Fibroblast of skin of right quadriceps (primary cell): ENCODE data around the gene MICU1.
"Not testable (repeated sequence)": the region's sequence is repeated elsewhere in the genome, so short reads cannot be mapped to it uniquely, and the experiment has no call there.

Experiments
- DNase-seq: peaks from one replicate; pipeline ENCODE4 v3.0.0-alpha.2; 2013

Gene MICU1, protein sequence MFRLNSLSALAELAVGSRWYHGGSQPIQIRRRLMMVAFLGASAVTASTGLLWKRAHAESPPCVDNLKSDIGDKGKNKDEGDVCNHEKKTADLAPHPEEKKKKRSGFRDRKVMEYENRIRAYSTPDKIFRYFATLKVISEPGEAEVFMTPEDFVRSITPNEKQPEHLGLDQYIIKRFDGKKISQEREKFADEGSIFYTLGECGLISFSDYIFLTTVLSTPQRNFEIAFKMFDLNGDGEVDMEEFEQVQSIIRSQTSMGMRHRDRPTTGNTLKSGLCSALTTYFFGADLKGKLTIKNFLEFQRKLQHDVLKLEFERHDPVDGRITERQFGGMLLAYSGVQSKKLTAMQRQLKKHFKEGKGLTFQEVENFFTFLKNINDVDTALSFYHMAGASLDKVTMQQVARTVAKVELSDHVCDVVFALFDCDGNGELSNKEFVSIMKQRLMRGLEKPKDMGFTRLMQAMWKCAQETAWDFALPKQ

GRCh38 chr10:72625608-72626443 is at the start of gene MICU1:
Gene MICU1 (minus strand): TSS chr10:72626079. CDS start chr10:72566793, 59,286 bp downstream.
- peak; percentile 96 for DNase-seq

DNA sequence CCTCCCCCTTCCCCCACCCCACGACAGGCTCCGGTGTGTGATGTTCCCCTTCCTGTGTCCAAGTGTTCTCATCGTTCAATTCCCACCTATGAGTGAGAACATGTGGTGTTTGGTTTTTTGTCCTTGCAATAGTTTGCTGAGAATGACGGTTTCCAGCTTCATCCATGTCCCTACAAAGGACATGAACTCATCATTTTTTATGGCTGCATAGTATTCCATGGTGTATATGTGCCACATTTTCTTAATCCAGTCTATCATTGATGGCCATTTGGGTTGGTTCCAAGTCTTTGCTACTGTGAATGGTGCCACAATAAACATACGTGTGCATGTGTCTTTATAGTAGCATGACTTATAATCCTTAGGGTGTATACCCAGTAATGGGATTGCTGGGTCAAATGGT is 48.3 kb upstream of the MICU1 start:
- not testable (repeated sequence) for DNase-seq

DNA sequence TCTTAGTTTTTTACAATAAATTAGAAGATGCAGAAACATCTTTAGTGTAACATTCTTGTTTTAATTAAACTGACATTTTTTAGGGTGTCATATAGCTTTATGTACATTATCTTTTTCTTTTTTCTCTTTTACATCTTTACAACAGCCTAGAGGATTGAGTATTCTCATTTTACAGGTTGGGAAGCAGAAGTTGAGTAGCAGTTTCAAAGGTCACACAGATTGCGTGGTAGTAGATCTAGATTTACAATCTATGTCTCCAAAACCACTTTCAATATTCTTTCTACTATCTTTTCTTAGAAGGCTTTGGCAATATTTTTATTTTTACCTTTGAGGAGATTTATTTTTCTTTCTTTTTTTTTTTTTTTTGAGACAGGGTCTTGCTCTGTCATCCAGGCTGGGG is 47.4 kb upstream of the MICU1 start:
- no peak for DNase-seq

- no peak for DNase-seq
Observed at GRCh38 chr10:72667207-72667864, 41.5 kb upstream of the MICU1 start.

GRCh38 chr10:72665925-72666324 is 40.0 kb upstream of the MICU1 start:
- peak; percentile 37 for DNase-seq

- no peak for DNase-seq
Observed at GRCh38 chr10:72663971-72664370, 38.1 kb upstream of the MICU1 start.

DNA sequence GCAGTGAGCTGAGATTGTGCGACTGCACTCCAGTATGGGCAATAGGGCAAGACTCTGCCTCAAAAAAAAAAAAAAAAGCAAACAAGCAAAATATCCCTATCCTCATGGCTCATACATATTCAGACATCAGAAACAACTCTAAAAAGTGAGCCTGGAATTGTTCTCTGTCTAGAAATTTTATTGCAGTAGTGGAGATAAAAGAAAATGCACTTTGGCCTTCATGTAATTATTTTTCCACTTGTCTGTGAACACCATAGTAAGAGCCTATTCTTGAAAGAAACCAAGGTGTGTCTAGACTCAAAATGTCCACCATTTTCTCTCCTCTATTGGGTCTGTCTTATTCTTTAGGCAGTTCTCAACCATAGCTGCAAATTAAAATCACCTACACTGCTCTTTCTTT is 35.6 kb upstream of the MICU1 start:
- DNase-seq, result no peak

DNA sequence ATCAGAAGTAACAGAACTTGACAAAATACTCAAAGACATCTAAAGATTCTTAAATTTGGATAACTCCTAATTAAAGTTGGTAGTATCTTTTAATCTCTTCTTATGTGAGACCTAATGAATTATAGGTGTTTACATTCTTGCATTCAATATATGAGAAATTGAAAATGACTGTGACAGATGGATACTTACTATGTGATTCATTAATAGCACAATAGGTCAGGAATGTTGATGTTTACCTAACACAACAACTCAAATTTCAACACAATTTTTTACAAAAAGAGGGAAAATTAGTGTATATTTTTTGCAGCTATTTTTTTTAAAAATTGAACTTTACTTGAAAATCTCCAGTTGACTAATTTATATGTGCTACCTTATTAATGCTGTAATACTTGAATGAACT is 34.3 kb upstream of the MICU1 start:
- no peak for DNase-seq

DNA sequence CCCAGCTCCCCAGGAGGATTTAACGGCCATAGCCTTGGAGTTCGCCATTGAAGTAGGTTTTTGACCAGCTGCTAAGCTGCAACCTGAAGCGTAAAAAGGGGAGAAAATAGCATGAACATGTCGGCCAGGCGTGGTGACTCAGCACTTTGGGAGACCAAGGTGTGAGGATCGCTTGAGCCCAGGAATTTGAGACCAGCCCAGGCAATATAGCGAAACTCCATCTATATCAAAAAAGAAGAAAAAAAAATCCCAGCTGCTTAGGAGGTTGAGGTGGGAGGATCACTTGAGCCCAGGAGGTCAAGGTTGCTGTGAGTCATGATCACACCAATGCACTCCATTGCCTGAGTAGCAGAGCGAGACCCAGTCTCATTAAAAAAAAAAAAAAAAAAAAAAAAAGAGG is 33.8 kb upstream of the MICU1 start:
- DNase-seq, result no peak

DNA sequence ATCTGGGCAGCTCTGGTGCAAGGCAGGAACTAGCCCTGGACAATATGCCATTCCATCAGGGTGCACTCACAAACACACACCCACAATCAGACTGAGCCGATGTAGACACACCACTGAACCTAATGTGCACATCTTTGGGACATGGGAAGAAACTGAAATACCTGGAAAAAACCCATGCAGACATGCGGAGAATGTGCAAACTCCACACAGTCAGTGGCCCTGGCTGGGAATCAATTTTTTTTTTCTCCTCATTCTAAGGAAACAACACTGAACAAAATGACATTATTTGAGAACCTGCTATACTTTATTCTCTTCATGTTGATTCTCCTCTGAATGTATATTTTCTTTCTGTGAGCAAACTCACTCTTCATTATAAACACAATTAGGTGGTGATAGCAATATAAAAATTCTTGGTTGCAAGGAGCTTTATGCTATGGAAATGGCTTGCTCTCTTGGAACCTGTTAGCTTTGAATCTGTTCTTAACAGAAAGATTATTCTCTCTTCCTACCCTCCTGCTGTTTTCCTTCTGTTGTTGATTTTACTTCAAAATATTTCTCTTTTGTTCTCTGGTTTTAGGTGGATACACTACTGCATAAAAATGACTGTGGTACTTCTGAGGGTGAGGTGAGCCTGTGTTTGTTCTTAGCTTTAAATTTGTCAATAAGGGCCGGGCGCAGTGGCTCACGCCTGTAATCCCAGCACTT is 33.0 kb upstream of the MICU1 start:
- DNase-seq, result no peak

GRCh38 chr10:72654720-72655119 is 28.8 kb upstream of the MICU1 start:
- DNase-seq, result no peak

DNA sequence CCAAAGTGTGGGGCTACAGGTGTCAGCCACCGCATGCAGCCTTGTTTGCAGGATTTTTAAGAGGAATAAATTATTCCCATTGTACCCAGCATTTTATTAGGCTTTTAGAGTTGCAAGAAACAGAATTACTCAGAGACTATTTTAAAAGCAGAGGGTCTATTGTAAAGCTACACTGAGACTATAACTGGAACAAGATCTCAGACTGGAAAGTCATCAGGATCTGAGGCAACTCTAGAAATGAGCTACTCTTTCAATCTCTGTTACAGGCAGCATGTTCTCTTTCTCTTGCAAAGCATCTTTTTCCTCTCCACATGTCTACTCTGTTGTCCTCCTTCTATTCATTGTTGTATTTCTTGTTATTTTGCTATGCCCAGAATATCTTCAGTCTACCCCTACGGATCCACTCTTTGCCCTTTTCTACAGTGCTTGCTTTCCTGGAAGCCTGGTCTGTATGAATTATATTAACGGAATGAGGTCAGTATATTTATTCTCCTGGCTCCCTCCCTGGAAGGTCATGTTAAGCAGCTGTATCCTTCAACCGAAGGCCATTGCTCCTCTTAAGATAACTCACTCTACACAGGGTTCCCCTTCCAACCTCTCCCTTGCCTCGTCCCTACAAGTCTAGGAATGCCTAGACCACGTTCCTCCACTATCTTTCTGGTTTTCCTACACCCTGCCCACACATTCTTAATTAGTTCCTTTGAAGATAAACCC is 27.7 kb upstream of the MICU1 start:
- no peak for DNase-seq

GRCh38 chr10:72649291-72649690 is 23.4 kb upstream of the MICU1 start:
- no peak for DNase-seq

DNA sequence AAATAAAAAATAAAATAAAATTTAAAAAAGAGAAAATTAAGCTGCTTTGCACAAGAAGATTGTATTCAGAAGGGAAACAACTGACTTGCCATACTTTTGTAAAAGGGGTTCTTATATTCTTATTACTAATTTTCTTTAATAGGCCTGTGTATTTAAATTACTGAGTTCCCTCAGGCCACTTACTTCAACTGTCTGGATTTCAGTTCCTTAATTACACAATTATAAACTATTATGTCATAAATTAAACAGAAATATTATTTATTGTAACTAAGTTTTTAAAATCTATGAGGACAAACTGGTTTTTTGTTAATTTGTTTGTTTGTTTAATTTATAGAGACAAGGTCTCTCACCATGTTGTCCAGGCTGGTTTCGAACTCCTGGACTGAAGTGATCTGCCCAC is 22.4 kb upstream of the MICU1 start:
- DNase-seq, result no peak

- DNase-seq, result not testable (repeated sequence)
Observed at GRCh38 chr10:72646971-72647370, 21.1 kb upstream of the MICU1 start.

DNA sequence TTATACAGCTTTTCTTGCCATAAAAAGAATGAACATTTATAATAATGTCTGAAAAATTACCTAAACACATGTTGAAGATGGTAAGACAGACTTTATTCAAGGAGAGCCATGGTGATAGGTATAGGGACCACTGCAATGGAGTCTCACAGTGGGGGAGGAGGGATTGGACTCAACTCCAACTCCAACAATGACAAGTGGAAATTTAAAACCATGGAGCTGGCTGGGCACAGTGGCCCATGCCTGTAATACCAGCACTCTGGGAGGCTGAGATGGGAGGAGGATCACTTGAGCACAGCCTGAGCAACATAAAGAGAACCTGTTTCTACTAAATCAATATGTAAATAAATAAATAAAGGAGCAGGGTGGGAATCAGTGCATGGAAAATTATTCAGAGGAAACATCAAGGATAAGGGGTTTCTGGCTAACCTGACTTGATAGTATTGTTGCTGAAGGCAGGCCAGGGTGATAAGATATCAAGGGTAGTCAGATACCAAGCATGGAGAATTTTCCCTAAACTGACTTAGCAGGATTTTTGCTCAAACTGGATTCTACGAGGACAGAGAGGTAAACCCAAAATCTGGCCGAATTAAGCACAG is 19.5 kb upstream of the MICU1 start:
- no peak for DNase-seq

- DNase-seq, result no peak
Observed at GRCh38 chr10:72642318-72642717, 16.4 kb upstream of the MICU1 start.

- no peak for DNase-seq
Observed at GRCh38 chr10:72639441-72639873, 13.6 kb upstream of the MICU1 start.

DNA sequence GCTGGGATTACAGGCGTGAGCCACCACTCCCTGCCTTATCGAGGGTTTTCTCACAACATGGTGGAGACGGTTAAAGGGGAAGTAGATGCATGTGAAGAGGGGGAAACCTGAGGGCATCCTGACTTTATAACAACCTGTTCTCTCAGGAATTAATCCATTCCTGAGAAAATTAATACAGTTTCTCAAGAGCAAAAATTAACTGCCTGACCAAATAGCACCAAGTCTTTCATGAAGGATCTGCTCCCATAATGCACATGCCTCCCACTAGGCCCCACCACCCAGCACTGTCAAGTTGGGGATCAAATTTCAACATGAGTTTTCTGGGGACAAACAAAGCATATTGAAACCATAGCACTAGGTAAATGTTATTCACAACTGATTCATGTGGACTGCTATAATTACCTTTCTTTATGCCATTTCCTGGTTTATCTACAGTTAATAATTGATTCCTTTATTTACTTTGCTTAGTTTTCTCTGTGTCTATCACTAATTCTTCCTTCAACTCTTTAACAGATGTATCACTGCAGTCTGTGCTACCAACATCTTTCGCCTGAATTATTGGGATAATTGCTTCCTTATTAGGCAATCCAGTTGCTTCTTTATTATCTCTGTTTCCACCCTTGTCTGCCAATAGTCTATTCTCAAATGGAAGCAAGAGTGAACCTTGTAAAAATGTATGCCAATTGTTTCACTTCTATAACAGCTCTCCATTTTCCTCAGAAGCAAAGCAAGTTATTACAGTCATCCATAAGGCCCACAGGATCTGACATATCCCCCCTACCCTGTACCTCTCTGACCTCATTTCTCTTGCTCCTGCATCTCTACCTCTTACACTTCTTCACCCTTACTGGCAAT is 12.9 kb upstream of the MICU1 start:
- DNase-seq, result no peak

DNA sequence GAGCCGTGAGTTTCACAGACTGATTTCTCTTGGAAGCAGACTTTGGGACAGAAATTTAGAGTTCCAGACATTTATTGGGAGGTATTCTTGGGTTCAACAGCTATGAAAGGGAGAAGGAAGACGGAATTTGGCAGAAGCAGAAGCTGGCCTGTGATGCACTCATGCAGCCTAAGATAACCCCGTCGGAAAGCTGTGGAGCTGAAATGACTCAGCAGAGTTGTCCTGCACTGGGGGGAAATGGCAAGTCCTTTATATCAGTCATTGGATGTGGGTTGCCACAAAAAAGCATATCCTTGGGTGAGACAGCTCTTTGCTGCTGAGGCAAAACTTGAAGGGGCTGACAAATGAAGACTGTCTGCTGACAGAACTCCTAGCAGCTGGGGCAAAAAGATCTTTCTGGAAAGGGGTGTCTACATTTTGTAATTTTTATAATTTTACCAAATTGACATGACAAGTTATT is 11.5 kb upstream of the MICU1 start:
- DNase-seq, result peak; percentile 57

GRCh38 chr10:72630144-72630543 is 4.3 kb upstream of the MICU1 start:
- DNase-seq, result no peak
